Tibial nerve (tissue), 3 donors: Measurements from ENCODE around the gene PALB2.

ENCODE experiments used
- CTCF ChIP-seq, 5 experiments: fragments of 200-600 bp in 3 of 5; fragments of 450-650 bp in 2 of 5; sonication (generic) in 3 of 5; IDR thresholded peaks; one replicate each; pipeline ENCODE4 v1.5.1; 2016 to 2019; ENCODE audit warnings: antibody characterized with exemption in 5 of 5, mild to moderate bottlenecking in 3 of 5, moderate library complexity in 2 of 5
- POLR2A ChIP-seq, 2 donors: fragments of 450-650 bp; IDR thresholded peaks; one replicate each; pipeline ENCODE4 v1.6.1; 2017; ENCODE audit warnings: antibody characterized with exemption in 2 of 2, mild to moderate bottlenecking in 2 of 2, moderate library complexity in 2 of 2

- TF ChIP-seq POLR2A (IDR thresholded peaks at IDR 0.05) = no peak
- TF ChIP-seq CTCF (IDR thresholded peaks at IDR 0.05) = peak in 1 of 5 experiments; percentile 17
These were observed 37.5 kb upstream of the PALB2 start, which contains the start of gene PLK1 for GRCh38 chr16:23678430-23679273.
